Naive B cell (primary cell): ENCODE results near the gene NEXN. TPM values are rescaled to one million over a fixed set of nuclear protein-coding genes. Genes with fewer than 3 reads are reported as not detected.

Source experiments
- ATAC-seq, 2 donors: fragments of 150-1000 bp; cut with Tn5 transposase; 2 replicates each; pipeline ENCODE4 v1.10.0; 2021; ENCODE audit warnings: low read depth in 2 of 2, mild to moderate bottlenecking in 2 of 2, moderate library complexity in 2 of 2
- DNase-seq: peaks from one replicate; pipeline ENCODE4 v3.0.0; 2022
- H3K27ac Mint-ChIP-seq, 6 donors: one replicate each; pipeline ENCODE4 v1.8.0; 2020 to 2022; ENCODE audit warnings: mild to moderate bottlenecking in 6 of 6, mixed read lengths in 6 of 6, moderate library complexity in 5 of 6, inconsistent platforms in 2 of 6
- H3K27me3 Mint-ChIP-seq, 3 donors: one replicate each; pipeline ENCODE4 v1.8.0; 2021 to 2022; ENCODE audit warnings: mixed read lengths in 3 of 3, mild to moderate bottlenecking in 1 of 3
- H3K36me3 Mint-ChIP-seq, 2 donors: one replicate each; pipeline ENCODE4 v1.8.0; 2020 to 2022; ENCODE audit warnings: mixed read lengths in 2 of 2, inconsistent platforms in 1 of 2, mild to moderate bottlenecking in 1 of 2
- H3K4me1 Mint-ChIP-seq, 3 donors: one replicate each; pipeline ENCODE4 v1.8.0; 2020 to 2022; ENCODE audit warnings: mixed read lengths in 3 of 3, inconsistent platforms in 1 of 3, mild to moderate bottlenecking in 1 of 3, moderate library complexity in 1 of 3
- H3K4me3 Mint-ChIP-seq, 8 donors: one replicate each; pipeline ENCODE4 v1.8.0; 2020 to 2022; ENCODE audit warnings: mild to moderate bottlenecking in 8 of 8, mixed read lengths in 8 of 8, moderate library complexity in 8 of 8, inconsistent platforms in 2 of 8
- H3K9me3 Mint-ChIP-seq, 7 donors: one replicate each; pipeline ENCODE4 v1.8.0; 2020 to 2022; ENCODE audit warnings: mixed read lengths in 7 of 7, mild to moderate bottlenecking in 5 of 7, inconsistent platforms in 2 of 7, moderate library complexity in 1 of 7
- polyA plus RNA-seq, 6 donors: library from polyadenylated mRNA; unstranded; fragments of 300-500 nt; fragmentation: Illumina TruSeq; gene quantifications; one replicate each; pipeline ENCODE4 v1.2.3, GENCODE V29; 2021; ENCODE audit warnings: low read depth in 6 of 6

Gene NEXN
- polyA plus RNA-seq, 6 donors from 2014 or later: 1.3 to 3.7 (median 2.2) TPM

GRCh38 chr1:77954521-77954920 is 66.1 kb downstream of the NEXN start:
- Mint-ChIP-seq H3K4me3 (no peak overlapping the region), H3K9me3 (no peaks in the 10 kb centered on the region), H3K36me3 (peaks cover 16 to 43% of the 10 kb centered on the region in 2 donors), H3K27ac (no peak overlapping the region), H3K27me3 (no peaks in the 10 kb centered on the region), H3K4me1 (peaks cover 18 to 26% (median 21%) of the 10 kb centered on the region in 3 donors)
- DNase-seq (no peak), ATAC-seq (no peak)

GRCh38 chr1:77955709-77956108 is 67.3 kb downstream of the NEXN start:
- Mint-ChIP-seq H3K27me3 (no peaks in the 10 kb centered on the region), H3K27ac (no peak overlapping the region), H3K4me1 (peaks cover 18 to 20% (median 19%) of the 10 kb centered on the region in 3 donors), H3K4me3 (no peak overlapping the region), H3K36me3 (peaks cover 21 to 54% of the 10 kb centered on the region in 2 donors), H3K9me3 (no peaks in the 10 kb centered on the region)
- no peak for ATAC-seq
- no peak for DNase-seq

- H3K36me3 Mint-ChIP-seq: peaks cover 25 to 52% of the 10 kb centered on the region in 2 donors
- ATAC-seq (no peak), DNase-seq (no peak)
- H3K27ac Mint-ChIP-seq: no peak overlapping the region
- no peaks in the 10 kb centered on the region for H3K27me3 Mint-ChIP-seq
- H3K4me3 Mint-ChIP-seq: no peak overlapping the region
- peaks cover 11 to 18% (median 12%) of the 10 kb centered on the region in 3 donors for H3K4me1 Mint-ChIP-seq
- no peaks in the 10 kb centered on the region for H3K9me3 Mint-ChIP-seq
Observed at GRCh38 chr1:77956464-77956863, 68.0 kb downstream of the NEXN start.

GRCh38 chr1:77958391-77958790 is 70.0 kb downstream of the NEXN start:
- Mint-ChIP-seq H3K9me3 (no peaks in the 10 kb centered on the region), H3K4me3 (no peak overlapping the region), H3K36me3 (peaks cover 38 to 59% of the 10 kb centered on the region in 2 donors), H3K27ac (peak overlapping the region in 1 of 6 donors; percentile 66), H3K27me3 (no peaks in the 10 kb centered on the region), H3K4me1 (peaks cover 0 to 12% (median 6%) of the 10 kb centered on the region in 3 donors)
- DNase-seq (no peak), ATAC-seq (no peak)

GRCh38 chr1:77958850-77959249 is 70.4 kb downstream of the NEXN start:
- Mint-ChIP-seq H3K9me3 (no peaks in the 10 kb centered on the region), H3K4me3 (no peak overlapping the region), H3K4me1 (peaks cover 0 to 12% (median 6%) of the 10 kb centered on the region in 3 donors), H3K27ac (peak overlapping the region in 1 of 6 donors; percentile 66), H3K27me3 (no peaks in the 10 kb centered on the region), H3K36me3 (peaks cover 38 to 63% of the 10 kb centered on the region in 2 donors)
- no peak for ATAC-seq
- DNase-seq: no peak

GRCh38 chr1:77961392-77961791 is 73.0 kb downstream of the NEXN start:
- Mint-ChIP-seq H3K9me3 (no peaks in the 10 kb centered on the region), H3K4me3 (no peak overlapping the region), H3K27ac (peak overlapping the region in 1 of 6 donors; percentile 13), H3K36me3 (peaks cover 55 to 65% of the 10 kb centered on the region in 2 donors), H3K4me1 (peaks cover 0 to 18% (median 14%) of the 10 kb centered on the region in 3 donors), H3K27me3 (no peaks in the 10 kb centered on the region)
- DNase-seq (no peak), ATAC-seq (no peak)

GRCh38 chr1:77966291-77966690 is 77.9 kb downstream of the NEXN start:
- H3K4me1 Mint-ChIP-seq: peaks cover 17 to 22% (median 17%) of the 10 kb centered on the region in 3 donors
- no peak overlapping the region for H3K4me3 Mint-ChIP-seq
- DNase-seq (no peak), ATAC-seq (no peak)
- H3K27ac Mint-ChIP-seq: peak overlapping the region in 3 of 6 donors; percentile 20 to 69 (median 66)
- peaks cover 43 to 46% of the 10 kb centered on the region in 2 donors for H3K36me3 Mint-ChIP-seq
- H3K27me3 Mint-ChIP-seq: no peaks in the 10 kb centered on the region
- no peaks in the 10 kb centered on the region for H3K9me3 Mint-ChIP-seq

- H3K4me1 Mint-ChIP-seq: peaks cover 29 to 44% (median 32%) of the 10 kb centered on the region in 3 donors
- H3K27me3 Mint-ChIP-seq: no peaks in the 10 kb centered on the region
- DNase-seq (no peak), ATAC-seq (no peak)
- peaks cover 21 to 27% of the 10 kb centered on the region in 2 donors for H3K36me3 Mint-ChIP-seq
- H3K9me3 Mint-ChIP-seq: no peaks in the 10 kb centered on the region
- no peak overlapping the region for H3K4me3 Mint-ChIP-seq
- no peak overlapping the region for H3K27ac Mint-ChIP-seq
Observed at GRCh38 chr1:77970192-77970591, 81.8 kb downstream of the NEXN start.

GRCh38 chr1:77972080-77972479 is 83.7 kb downstream of the NEXN start:
- Mint-ChIP-seq H3K27me3 (no peaks in the 10 kb centered on the region), H3K27ac (peak overlapping the region in 2 of 6 donors; percentile 30 to 62), H3K4me1 (peaks cover 36 to 44% (median 40%) of the 10 kb centered on the region in 3 donors), H3K9me3 (no peaks in the 10 kb centered on the region), H3K36me3 (peaks cover 20 to 22% of the 10 kb centered on the region in 2 donors), H3K4me3 (peak overlapping the region in 5 of 8 donors; percentile 12 to 59 (median 30))
- no peak for DNase-seq
- ATAC-seq: no peak

GRCh38 chr1:77975386-77975785 is 87.0 kb downstream of the NEXN start:
- no peaks in the 10 kb centered on the region for H3K9me3 Mint-ChIP-seq
- H3K4me1 Mint-ChIP-seq: peaks cover 28 to 34% (median 31%) of the 10 kb centered on the region in 3 donors
- H3K27ac Mint-ChIP-seq: peak overlapping the region in 1 of 6 donors; percentile 44
- H3K4me3 Mint-ChIP-seq: peak overlapping the region in 4 of 8 donors; percentile 62 to 76 (median 69)
- H3K36me3 Mint-ChIP-seq: peaks cover 5 to 13% of the 10 kb centered on the region in 2 donors
- no peak for DNase-seq
- ATAC-seq: no peak
- no peaks in the 10 kb centered on the region for H3K27me3 Mint-ChIP-seq

GRCh38 chr1:77975907-77976306 is 87.5 kb downstream of the NEXN start:
- H3K27ac Mint-ChIP-seq: peak overlapping the region in 3 of 6 donors; percentile 19 to 78 (median 49)
- peaks cover 5 to 13% of the 10 kb centered on the region in 2 donors for H3K36me3 Mint-ChIP-seq
- no peaks in the 10 kb centered on the region for H3K9me3 Mint-ChIP-seq
- DNase-seq (no peak), ATAC-seq (no peak)
- H3K4me1 Mint-ChIP-seq: peaks cover 26 to 38% (median 29%) of the 10 kb centered on the region in 3 donors
- peak overlapping the region in 6 of 8 donors; percentile 23 to 85 (median 69) for H3K4me3 Mint-ChIP-seq
- no peaks in the 10 kb centered on the region for H3K27me3 Mint-ChIP-seq

GRCh38 chr1:77976433-77977076 is 88.1 kb downstream of the NEXN start:
- Mint-ChIP-seq H3K4me3 (peak overlapping the region in 2 of 8 donors; percentile 23 to 71), H3K27ac (peak overlapping the region in 5 of 6 donors; percentile 58 to 95 (median 86)), H3K36me3 (peaks cover 5 to 13% of the 10 kb centered on the region in 2 donors), H3K4me1 (peaks cover 25 to 35% (median 30%) of the 10 kb centered on the region in 3 donors), H3K9me3 (no peaks in the 10 kb centered on the region), H3K27me3 (no peaks in the 10 kb centered on the region)
- ATAC-seq (no peak), DNase-seq (no peak)

- Mint-ChIP-seq H3K27me3 (no peaks in the 10 kb centered on the region), H3K4me1 (peaks cover 16 to 26% (median 26%) of the 10 kb centered on the region in 3 donors), H3K4me3 (no peak overlapping the region), H3K27ac (no peak overlapping the region), H3K36me3 (peaks cover 5 to 13% of the 10 kb centered on the region in 2 donors), H3K9me3 (no peaks in the 10 kb centered on the region)
- ATAC-seq (no peak), DNase-seq (no peak)
Observed at GRCh38 chr1:77977989-77978292, 89.5 kb downstream of the NEXN start.

GRCh38 chr1:77978293-77978968 is 90.0 kb downstream of the NEXN start:
- no peak overlapping the region for H3K27ac Mint-ChIP-seq
- peaks cover 5 to 11% of the 10 kb centered on the region in 2 donors for H3K36me3 Mint-ChIP-seq
- no peaks in the 10 kb centered on the region for H3K9me3 Mint-ChIP-seq
- ATAC-seq: peak; percentile 55 to 59
- peaks cover 14 to 26% (median 25%) of the 10 kb centered on the region in 3 donors for H3K4me1 Mint-ChIP-seq
- H3K4me3 Mint-ChIP-seq: no peak overlapping the region
- no peaks in the 10 kb centered on the region for H3K27me3 Mint-ChIP-seq
- DNase-seq: peak; percentile 74
